CD14-positive monocyte (primary cell): ENCODE measurements around the gene TMEM63C. TPM values are rescaled to one million over a fixed set of nuclear protein-coding genes. Genes with fewer than 3 reads are reported as not detected.

ENCODE experiments used
- DNase-seq, 3 donors: peaks; one replicate each; pipeline ENCODE4 v3.0.0-alpha.2; 2011 to 2022
- H2AFZ ChIP-seq: 2 replicates; pipeline ENCODE4 v1.6.0; 2012; ENCODE audit warnings: mild to moderate bottlenecking, low read depth, low read length, inconsistent platforms; ENCODE audit not compliant: insufficient read depth, poor library complexity, severe bottlenecking
- H3K27ac ChIP-seq, 2 donors: 1 replicate in 1 of 2; 2 replicates in 1 of 2; pipeline ENCODE4 v1.5.1; 2012 to 2013; ENCODE audit warnings: low read length in 2 of 2, control low read depth in 1 of 2, inconsistent platforms in 1 of 2, low read depth in 1 of 2, mild to moderate bottlenecking in 1 of 2
- H3K27me3 ChIP-seq, 2 donors: one replicate each; pipeline versions ENCODE4 v1.6.0 to v1.6.1; 2011 to 2013; ENCODE audit warnings: low read length in 2 of 2; ENCODE audit not compliant: control insufficient read depth in 2 of 2, insufficient read depth in 2 of 2
- H3K36me3 ChIP-seq, 2 donors: replicated peaks in 1 of 2; 1 replicate in 1 of 2; 2 replicates in 1 of 2; pipeline versions ENCODE4 v1.5.1 to v1.6.1; 2012 to 2013; ENCODE audit warnings: low read length in 2 of 2, control low read depth in 1 of 2, inconsistent platforms in 1 of 2, mild to moderate bottlenecking in 1 of 2; ENCODE audit not compliant: insufficient read depth in 2 of 2, control insufficient read depth in 1 of 2
- H3K4me1 ChIP-seq, 2 donors: 1 replicate in 1 of 2; 2 replicates in 1 of 2; pipeline versions ENCODE4 v1.5.1 to v1.6.1; 2012 to 2013; ENCODE audit warnings: low read length in 2 of 2, control low read depth in 1 of 2, inconsistent platforms in 1 of 2, mild to moderate bottlenecking in 1 of 2, moderate library complexity in 1 of 2; ENCODE audit not compliant: insufficient read depth in 2 of 2, control insufficient read depth in 1 of 2
- H3K4me2 ChIP-seq: replicated peaks from 2 replicates; pipeline ENCODE3; 2012; ENCODE audit warnings: low read length, moderate library complexity, mild to moderate bottlenecking; ENCODE audit not compliant: poor library complexity, severe bottlenecking; ENCODE audit errors: extremely low read depth
- H3K4me3 ChIP-seq, 3 experiments: fragments of 200-600 bp in 1 of 3; sonication (generic) in 1 of 3; replicated peaks in 1 of 3; 1 replicate in 2 of 3; 2 replicates in 1 of 3; pipeline ENCODE4 v1.5.1; 2011 to 2013; ENCODE audit warnings: low read length in 3 of 3, mild to moderate bottlenecking in 3 of 3, control low read depth in 2 of 3, low read depth in 2 of 3, inconsistent platforms in 1 of 3, moderate library complexity in 1 of 3
- H3K79me2 ChIP-seq: 2 replicates; pipeline ENCODE4 v1.6.0; 2012; ENCODE audit warnings: mild to moderate bottlenecking, control low read depth, inconsistent platforms, low read length, moderate library complexity; ENCODE audit not compliant: insufficient read depth
- H3K9ac ChIP-seq: 2 replicates; pipeline ENCODE4 v1.6.0; 2017; ENCODE audit warnings: low read length, mild to moderate bottlenecking; ENCODE audit not compliant: insufficient read depth, poor library complexity, severe bottlenecking
- H3K9me3 ChIP-seq, 2 donors: replicated peaks in 1 of 2; 1 replicate in 1 of 2; 2 replicates in 1 of 2; pipeline versions ENCODE4 v1.5.1 to v1.6.1; 2012 to 2013; ENCODE audit warnings: low read length in 2 of 2, control low read depth in 1 of 2; ENCODE audit not compliant: control insufficient read depth in 1 of 2, insufficient read depth in 1 of 2
- H4K20me1 ChIP-seq: 2 replicates; pipeline ENCODE4 v1.6.0; 2012; ENCODE audit warnings: mild to moderate bottlenecking, low read length, control low read depth, moderate library complexity; ENCODE audit not compliant: insufficient read depth
- H3K27ac Mint-ChIP-seq, 7 donors: one replicate each; pipeline ENCODE4 v1.8.0; 2020; ENCODE audit warnings: mild to moderate bottlenecking in 7 of 7, mixed read lengths in 7 of 7, moderate library complexity in 6 of 7, inconsistent platforms in 2 of 7
- H3K27me3 Mint-ChIP-seq, 3 donors: one replicate each; pipeline ENCODE4 v1.8.0; 2021 to 2022; ENCODE audit warnings: low read depth in 3 of 3, mild to moderate bottlenecking in 3 of 3, mixed read lengths in 3 of 3, moderate library complexity in 3 of 3, inconsistent platforms in 1 of 3
- H3K36me3 Mint-ChIP-seq, 2 donors: one replicate each; pipeline ENCODE4 v1.8.0; 2020; ENCODE audit warnings: mixed read lengths in 2 of 2, inconsistent platforms in 1 of 2, mild to moderate bottlenecking in 1 of 2
- H3K4me1 Mint-ChIP-seq: one replicate; pipeline ENCODE4 v1.8.0; 2020; ENCODE audit warnings: mild to moderate bottlenecking, mixed read lengths
- H3K4me3 Mint-ChIP-seq, 2 donors: one replicate each; pipeline ENCODE4 v1.8.0; 2020; ENCODE audit warnings: mild to moderate bottlenecking in 2 of 2, mixed read lengths in 2 of 2, moderate library complexity in 1 of 2
- H3K9me3 Mint-ChIP-seq, 7 donors: one replicate each; pipeline ENCODE4 v1.8.0; 2020 to 2022; ENCODE audit warnings: mixed read lengths in 7 of 7, mild to moderate bottlenecking in 6 of 7, moderate library complexity in 6 of 7, inconsistent platforms in 2 of 7
- WGBS: methylation state at CpG from one replicate; pipeline ENCODE4 v1.1.5; 2013; ENCODE audit warnings: missing lambda C conversion rate; ENCODE audit not compliant: insufficient coverage; 5-methylcytosine and 5-hydroxymethylcytosine counted together
- intact Hi-C, 2 donors: fragments of 100-400 bp; cut with micrococcal nuclease; formaldehyde crosslinking; loops; one replicate each; pipeline versions ENCODE4 v1.15.0 to v1.15.1; 2023
- polyA plus RNA-seq, 3 donors: library from polyadenylated mRNA; depleted of rRNA in 1 of 3; unstranded in 2 of 3; stranded (reverse) in 1 of 3; fragments of 300-500 nt in 2 of 3; fragments of >200 nt in 1 of 3; fragmentation: Illumina TruSeq in 2 of 3; gene quantifications; 1 replicate in 2 of 3; 2 replicates in 1 of 3; pipeline ENCODE4 v1.2.3, GENCODE V29; 2012 to 2021
- TF ChIP-seq, protein P1 (sequence below): fragments of 200-600 bp; IDR thresholded peaks from one replicate; pipeline ENCODE4 v1.8.0; 2022; ENCODE audit warnings: antibody characterized with exemption, mild to moderate bottlenecking

TMEM63C gene
- polyA plus RNA-seq, 3 donors = 0.78 to 4.4 TPM; not detected in 1

DNA sequence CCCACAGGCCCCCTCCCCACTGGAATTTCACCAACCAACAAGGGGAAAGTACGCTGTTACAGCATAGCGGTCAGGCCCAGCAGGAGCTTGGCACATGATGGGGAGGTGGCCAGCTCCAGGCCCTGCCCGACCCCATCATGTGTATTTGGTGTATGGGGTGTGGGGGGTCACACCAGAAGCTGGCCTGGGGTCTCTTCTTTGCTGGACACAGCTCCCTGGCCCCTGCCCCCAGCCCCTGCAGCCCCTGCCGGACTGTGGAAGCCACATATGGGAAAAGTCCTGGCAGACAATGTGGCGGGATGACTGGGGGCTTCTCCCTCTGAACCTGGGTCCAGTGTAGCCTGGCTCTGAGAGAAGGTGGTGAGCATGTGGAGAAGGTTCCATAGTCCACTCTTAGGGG is 77.0 kb downstream of the TMEM63C start:
- peaks cover 0 to 2% (median 0%) of the 10 kb centered on the region in 7 donors for H3K9me3 Mint-ChIP-seq
- H3K4me3 Mint-ChIP-seq = no peak overlapping the region
- H3K27me3 Mint-ChIP-seq = peaks cover 2 to 22% (median 10%) of the 10 kb centered on the region in 3 donors
- H3K27ac Mint-ChIP-seq = no peak overlapping the region
- Histone ChIP-seq H3K27me3 (no peaks in the 10 kb centered on the region), H3K4me1 (no peaks in the 10 kb centered on the region), H3K9ac (no peak overlapping the region), H3K36me3 (no peaks in the 10 kb centered on the region), H2AFZ (no peak overlapping the region), H3K9me3 (no peaks in the 10 kb centered on the region), H3K4me3 (no peak overlapping the region), H3K27ac (no peak overlapping the region), H4K20me1 (no peaks in the 10 kb centered on the region), H3K79me2 (no peaks in the 10 kb centered on the region), H3K4me2 (no peak overlapping the region)
- TF ChIP-seq, protein P1, sequence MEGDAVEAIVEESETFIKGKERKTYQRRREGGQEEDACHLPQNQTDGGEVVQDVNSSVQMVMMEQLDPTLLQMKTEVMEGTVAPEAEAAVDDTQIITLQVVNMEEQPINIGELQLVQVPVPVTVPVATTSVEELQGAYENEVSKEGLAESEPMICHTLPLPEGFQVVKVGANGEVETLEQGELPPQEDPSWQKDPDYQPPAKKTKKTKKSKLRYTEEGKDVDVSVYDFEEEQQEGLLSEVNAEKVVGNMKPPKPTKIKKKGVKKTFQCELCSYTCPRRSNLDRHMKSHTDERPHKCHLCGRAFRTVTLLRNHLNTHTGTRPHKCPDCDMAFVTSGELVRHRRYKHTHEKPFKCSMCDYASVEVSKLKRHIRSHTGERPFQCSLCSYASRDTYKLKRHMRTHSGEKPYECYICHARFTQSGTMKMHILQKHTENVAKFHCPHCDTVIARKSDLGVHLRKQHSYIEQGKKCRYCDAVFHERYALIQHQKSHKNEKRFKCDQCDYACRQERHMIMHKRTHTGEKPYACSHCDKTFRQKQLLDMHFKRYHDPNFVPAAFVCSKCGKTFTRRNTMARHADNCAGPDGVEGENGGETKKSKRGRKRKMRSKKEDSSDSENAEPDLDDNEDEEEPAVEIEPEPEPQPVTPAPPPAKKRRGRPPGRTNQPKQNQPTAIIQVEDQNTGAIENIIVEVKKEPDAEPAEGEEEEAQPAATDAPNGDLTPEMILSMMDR = no peak
- no peaks in the 10 kb centered on the region for H3K36me3 Mint-ChIP-seq
- 94% methylated on average over 2 of the region's 5 CpGs for WGBS
- DNase-seq = peak in 1 of 3 donors; percentile 29
- peaks cover 2% of the 10 kb centered on the region for H3K4me1 Mint-ChIP-seq
- intact Hi-C loops = no loop called here

DNA sequence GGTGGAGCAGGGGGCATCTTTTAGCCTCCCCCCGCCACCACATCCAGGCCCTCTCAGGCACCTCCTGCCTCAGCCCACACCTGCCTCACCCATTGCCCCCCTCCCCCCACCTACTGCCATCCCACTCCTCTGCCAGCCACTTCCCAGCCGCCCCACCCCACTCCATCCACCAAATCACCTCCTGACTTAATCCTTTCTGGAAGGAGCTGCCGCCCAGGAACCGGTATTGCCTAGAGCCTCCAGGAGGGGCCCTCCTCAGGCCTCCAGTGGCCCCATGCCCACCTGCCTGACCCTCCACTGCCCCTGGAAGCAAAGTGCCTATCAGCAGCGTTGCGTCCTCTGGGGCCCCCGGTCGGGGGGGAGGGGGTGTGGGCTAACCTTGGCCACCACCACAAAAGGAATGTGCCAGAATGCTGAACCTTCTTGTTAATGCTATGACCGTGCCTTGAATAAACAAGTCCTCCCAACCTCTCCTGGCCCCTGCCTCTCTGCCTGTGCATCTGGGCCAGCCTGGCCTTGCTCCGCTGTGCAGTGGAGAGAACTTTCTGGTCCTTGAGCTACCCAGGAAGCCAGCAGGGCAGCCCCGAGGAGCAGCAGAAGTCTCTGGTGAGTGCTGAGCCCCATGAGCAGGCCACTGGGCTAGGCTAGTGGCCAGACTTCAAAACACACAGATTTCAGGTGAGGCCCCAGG is 77.6 kb downstream of the TMEM63C start:
- WGBS = 95% methylated on average over 5 of the region's 11 CpGs

More for the DNA sequence above, 77.6 kb downstream of the TMEM63C start:
- intact Hi-C loops = no loop called here
- Mint-ChIP-seq H3K4me3 (no peak overlapping the region), H3K4me1 (peaks cover 2% of the 10 kb centered on the region), H3K27me3 (peaks cover 3 to 23% (median 10%) of the 10 kb centered on the region in 3 donors), H3K36me3 (no peaks in the 10 kb centered on the region), H3K9me3 (no peaks in the 10 kb centered on the region), H3K27ac (no peak overlapping the region)
- H3K4me1 ChIP-seq = no peaks in the 10 kb centered on the region
- H3K27ac ChIP-seq = no peak overlapping the region
- H3K9me3 ChIP-seq = no peaks in the 10 kb centered on the region
- no peak overlapping the region for H3K9ac ChIP-seq
- H3K79me2 ChIP-seq = no peaks in the 10 kb centered on the region
- H4K20me1 ChIP-seq = no peaks in the 10 kb centered on the region
- H3K4me2 ChIP-seq = no peak overlapping the region
- TF ChIP-seq, protein P1 = no peak
- H3K27me3 ChIP-seq = no peaks in the 10 kb centered on the region
- no peak overlapping the region for H2AFZ ChIP-seq
- DNase-seq = no peak
- H3K4me3 ChIP-seq = no peak overlapping the region
- no peaks in the 10 kb centered on the region for H3K36me3 ChIP-seq
